ENCODE measurements around the gene STAC2.

DNA sequence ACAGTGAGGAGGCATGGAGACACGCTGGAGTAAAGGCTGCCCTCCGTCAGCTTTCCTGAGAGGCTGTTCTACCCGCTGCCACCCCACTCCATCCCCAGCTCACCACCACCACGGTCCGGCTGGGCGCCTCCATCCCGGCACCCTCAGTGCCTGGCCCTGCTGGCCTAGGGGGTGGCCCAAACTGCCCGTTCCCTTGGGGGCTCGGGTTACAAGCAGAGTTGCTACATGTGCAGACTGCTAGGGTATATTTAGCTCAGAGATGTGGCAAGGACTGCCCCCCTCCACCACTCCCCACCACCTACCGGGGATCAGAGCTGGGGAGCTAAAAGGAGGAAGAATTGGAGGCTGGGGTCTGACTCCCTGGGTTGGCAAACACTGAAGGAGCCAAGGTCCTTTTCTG is 32.4 kb downstream of the STAC2 start:
- TF ChIP-seq, protein P1, sequence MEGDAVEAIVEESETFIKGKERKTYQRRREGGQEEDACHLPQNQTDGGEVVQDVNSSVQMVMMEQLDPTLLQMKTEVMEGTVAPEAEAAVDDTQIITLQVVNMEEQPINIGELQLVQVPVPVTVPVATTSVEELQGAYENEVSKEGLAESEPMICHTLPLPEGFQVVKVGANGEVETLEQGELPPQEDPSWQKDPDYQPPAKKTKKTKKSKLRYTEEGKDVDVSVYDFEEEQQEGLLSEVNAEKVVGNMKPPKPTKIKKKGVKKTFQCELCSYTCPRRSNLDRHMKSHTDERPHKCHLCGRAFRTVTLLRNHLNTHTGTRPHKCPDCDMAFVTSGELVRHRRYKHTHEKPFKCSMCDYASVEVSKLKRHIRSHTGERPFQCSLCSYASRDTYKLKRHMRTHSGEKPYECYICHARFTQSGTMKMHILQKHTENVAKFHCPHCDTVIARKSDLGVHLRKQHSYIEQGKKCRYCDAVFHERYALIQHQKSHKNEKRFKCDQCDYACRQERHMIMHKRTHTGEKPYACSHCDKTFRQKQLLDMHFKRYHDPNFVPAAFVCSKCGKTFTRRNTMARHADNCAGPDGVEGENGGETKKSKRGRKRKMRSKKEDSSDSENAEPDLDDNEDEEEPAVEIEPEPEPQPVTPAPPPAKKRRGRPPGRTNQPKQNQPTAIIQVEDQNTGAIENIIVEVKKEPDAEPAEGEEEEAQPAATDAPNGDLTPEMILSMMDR (IDR thresholded peaks at IDR 0.05) = no peak
- no peak for TF ChIP-seq POLR2A (IDR thresholded peaks at IDR 0.05)

Data from adrenal gland (tissue), 5 donors.